GM23338 (cell line): Measurements from ENCODE around the gene CCDC188. TPM values are rescaled to one million over a fixed set of nuclear protein-coding genes. Genes with fewer than 3 reads are reported as not detected.

Source experiments
- ATAC-seq: fragments of 200-7000 bp; cut with Tn5 transposase; 3 replicates; pipeline ENCODE4 v1.9.1; 2020
- DNase-seq: peaks from one replicate; pipeline ENCODE4 v3.0.0-alpha.2; 2015; ENCODE audit warnings: low spot score
- H2AFZ ChIP-seq: fragments of 200-600 bp; sonication (generic); 2 replicates; pipeline ENCODE4 v1.8.0; 2016; ENCODE audit warnings: antibody characterized with exemption, mild to moderate bottlenecking, moderate library complexity
- H3F3A ChIP-seq: fragments of 200-600 bp; sonication (generic); replicated peaks from 2 replicates; pipeline ENCODE4 v1.8.0; 2017; ENCODE audit warnings: antibody characterized with exemption, mixed run types, low read depth
- H3K27ac ChIP-seq: fragments of 200-600 bp; sonication (generic); 2 replicates; pipeline ENCODE4 v1.6.1; 2016; ENCODE audit warnings: low read depth
- H3K27me3 ChIP-seq: fragments of 200-600 bp; sonication (generic); 2 replicates; pipeline ENCODE4 v1.8.0; 2016; ENCODE audit warnings: mild to moderate bottlenecking, mixed run types, moderate library complexity; ENCODE audit not compliant: insufficient read depth
- H3K36me3 ChIP-seq: fragments of 200-600 bp; sonication (generic); 2 replicates; pipeline ENCODE4 v1.8.0; 2016; ENCODE audit warnings: mild to moderate bottlenecking; ENCODE audit not compliant: insufficient read depth
- H3K4me1 ChIP-seq: fragments of 200-600 bp; sonication (generic); 2 replicates; pipeline ENCODE4 v1.8.0; 2016; ENCODE audit warnings: mild to moderate bottlenecking, moderate library complexity; ENCODE audit not compliant: insufficient read depth
- H3K4me2 ChIP-seq: fragments of 200-600 bp; sonication (generic); 2 replicates; pipeline ENCODE4 v1.7.1; 2017; ENCODE audit warnings: mixed run types
- H3K4me3 ChIP-seq: fragments of 200-600 bp; sonication (generic); 2 replicates; pipeline ENCODE4 v1.6.1; 2016; ENCODE audit warnings: mixed run types
- H3K79me2 ChIP-seq: fragments of 200-600 bp; sonication (generic); replicated peaks from 2 replicates; pipeline ENCODE4 v1.8.0; 2017; ENCODE audit warnings: mild to moderate bottlenecking; ENCODE audit not compliant: insufficient read depth
- H3K9me2 ChIP-seq: fragments of 200-600 bp; sonication (generic); 2 replicates; pipeline ENCODE4 v1.8.0; 2017; ENCODE audit not compliant: insufficient read depth
- H4K20me1 ChIP-seq: fragments of 200-600 bp; sonication (generic); replicated peaks from 2 replicates; pipeline ENCODE4 v1.8.0; 2017; ENCODE audit warnings: mild to moderate bottlenecking; ENCODE audit not compliant: insufficient read depth
- H3K27ac Mint-ChIP-seq: 2 replicates; pipeline ENCODE4 v1.8.0; 2020; ENCODE audit warnings: inconsistent platforms, mild to moderate bottlenecking, moderate library complexity, mixed read lengths
- H3K27me3 Mint-ChIP-seq: 3 replicates; pipeline ENCODE4 v1.8.0; 2022; ENCODE audit warnings: low read depth, mild to moderate bottlenecking, moderate library complexity, mixed read lengths, inconsistent platforms; ENCODE audit not compliant: insufficient read depth, poor library complexity
- H3K36me3 Mint-ChIP-seq: 3 replicates; pipeline ENCODE4 v1.8.0; 2021; ENCODE audit warnings: low read depth, mild to moderate bottlenecking, inconsistent platforms, moderate library complexity, mixed read lengths
- H3K4me1 Mint-ChIP-seq: 3 replicates; pipeline ENCODE4 v1.8.0; 2020; ENCODE audit warnings: mild to moderate bottlenecking, inconsistent platforms, mixed read lengths
- H3K4me3 Mint-ChIP-seq: 3 replicates; pipeline ENCODE4 v1.8.0; 2021; ENCODE audit warnings: moderate library complexity, mild to moderate bottlenecking, inconsistent platforms, mixed read lengths
- H3K9me3 Mint-ChIP-seq: 3 replicates; pipeline ENCODE4 v1.8.0; 2020; ENCODE audit warnings: moderate library complexity, mild to moderate bottlenecking, inconsistent platforms, mixed read lengths
- JUNB ChIP-seq: IDR thresholded peaks from one replicate; pipeline ENCODE4 v1.6.1; 2016; ENCODE audit warnings: antibody characterized with exemption; ENCODE audit not compliant: unreplicated experiment
- POLR2AphosphoS5 ChIP-seq: IDR thresholded peaks from 2 replicates; pipeline ENCODE4 v1.6.1; 2016; ENCODE audit warnings: antibody characterized with exemption, low read depth
- ZNF114 ChIP-seq: fragments of 250-450 bp; sonication (Bioruptor Pico); IDR thresholded peaks from 2 replicates; pipeline ENCODE4 v1.5.0; 2020; ENCODE audit warnings: mild to moderate bottlenecking, moderate library complexity
- ZNF331 ChIP-seq: fragments of 250-450 bp; sonication (Bioruptor Pico); IDR thresholded peaks from 2 replicates; pipeline ENCODE4 v1.5.0; 2020; ENCODE audit warnings: low read depth, mild to moderate bottlenecking, moderate library complexity
- polyA plus RNA-seq: library from polyadenylated mRNA; unstranded; fragments of >200 nt; fragmentation: Nextera tagmentation; extraction: Ambion mirVana; gene quantifications from 2 replicates; pipeline ENCODE4 v1.2.1, GENCODE V29; 2016
- total RNA-seq: library from RNA; depleted of rRNA; stranded (reverse); fragments of >200 nt; shearing (Covaris generic); gene quantifications from 2 replicates; pipeline ENCODE4 v1.2.3, GENCODE V29; 2014
- TF ChIP-seq, protein P1 (sequence below), 2 experiments: fragments of 200-600 bp in 1 of 2; sonication (generic) in 1 of 2; conservative IDR thresholded peaks; 2 replicates each; pipeline versions ENCODE4 v1.5.1 to v1.6.1; 2016 to 2017; ENCODE audit warnings: antibody characterized with exemption in 2 of 2, low read depth in 2 of 2, mild to moderate bottlenecking in 2 of 2, moderate library complexity in 1 of 2
- TF ChIP-seq, protein P2 (sequence below): fragments of 250-450 bp; sonication (Bioruptor Pico); IDR thresholded peaks from 2 replicates; pipeline ENCODE4 v1.5.0; 2020; ENCODE audit warnings: mild to moderate bottlenecking, moderate library complexity
- TF ChIP-seq, protein P3 (sequence below): IDR thresholded peaks from 2 replicates; pipeline ENCODE4 v1.6.1; 2016; ENCODE audit warnings: antibody characterized with exemption
- TF ChIP-seq, protein P4 (sequence below): IDR thresholded peaks from one replicate; pipeline ENCODE4 v1.6.1; 2018; ENCODE audit warnings: antibody characterized with exemption; ENCODE audit not compliant: unreplicated experiment

The CCDC188 gene
- total and polyA plus RNA-seq, 2 experiments from 2014 or later: not detected

DNA sequence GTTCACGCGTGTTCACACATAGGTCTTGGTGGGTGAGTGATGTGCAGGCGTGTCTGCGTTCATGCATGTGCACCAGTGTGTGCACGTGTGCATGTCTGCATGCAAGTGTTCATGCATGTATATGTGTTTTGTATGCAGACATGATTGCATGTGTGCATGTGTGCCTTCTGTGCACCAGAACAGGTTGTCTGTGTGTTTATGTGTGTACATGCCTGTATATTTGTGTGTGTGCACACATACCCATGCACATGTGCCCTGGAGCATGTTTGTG, 14.3 kb downstream of the CCDC188 start:
- Histone ChIP-seq H4K20me1 (no peaks in the 10 kb centered on the region; the same call in 1 of the 2 replicates), H3K4me1 (no peaks in the 10 kb centered on the region; the same call in 1 of the 2 replicates), H3K4me3 (no peak overlapping the region), H3K27me3 (no peaks in the 10 kb centered on the region), H3K27ac (no peak overlapping the region), H3K4me2 (no peak overlapping the region), H2AFZ (no peak overlapping the region), H3K79me2 (peaks cover 35% of the 10 kb centered on the region), H3F3A (no peaks in the 10 kb centered on the region), H3K36me3 (no peaks in the 10 kb centered on the region), H3K9me2 (no peaks in the 10 kb centered on the region)
- H3K27me3 Mint-ChIP-seq: peaks cover 14% of the 10 kb centered on the region
- no peaks in the 10 kb centered on the region for H3K9me3 Mint-ChIP-seq
- no peak overlapping the region for H3K4me3 Mint-ChIP-seq
- DNase-seq: no peak
- no peaks in the 10 kb centered on the region for H3K36me3 Mint-ChIP-seq
- ATAC-seq: no peak
- TF ChIP-seq ZNF114 (CRISPR knock-in tag) (no peak), ZNF331 (CRISPR knock-in tag) (no peak)
- TF ChIP-seq, protein P1, sequence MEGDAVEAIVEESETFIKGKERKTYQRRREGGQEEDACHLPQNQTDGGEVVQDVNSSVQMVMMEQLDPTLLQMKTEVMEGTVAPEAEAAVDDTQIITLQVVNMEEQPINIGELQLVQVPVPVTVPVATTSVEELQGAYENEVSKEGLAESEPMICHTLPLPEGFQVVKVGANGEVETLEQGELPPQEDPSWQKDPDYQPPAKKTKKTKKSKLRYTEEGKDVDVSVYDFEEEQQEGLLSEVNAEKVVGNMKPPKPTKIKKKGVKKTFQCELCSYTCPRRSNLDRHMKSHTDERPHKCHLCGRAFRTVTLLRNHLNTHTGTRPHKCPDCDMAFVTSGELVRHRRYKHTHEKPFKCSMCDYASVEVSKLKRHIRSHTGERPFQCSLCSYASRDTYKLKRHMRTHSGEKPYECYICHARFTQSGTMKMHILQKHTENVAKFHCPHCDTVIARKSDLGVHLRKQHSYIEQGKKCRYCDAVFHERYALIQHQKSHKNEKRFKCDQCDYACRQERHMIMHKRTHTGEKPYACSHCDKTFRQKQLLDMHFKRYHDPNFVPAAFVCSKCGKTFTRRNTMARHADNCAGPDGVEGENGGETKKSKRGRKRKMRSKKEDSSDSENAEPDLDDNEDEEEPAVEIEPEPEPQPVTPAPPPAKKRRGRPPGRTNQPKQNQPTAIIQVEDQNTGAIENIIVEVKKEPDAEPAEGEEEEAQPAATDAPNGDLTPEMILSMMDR (conservative IDR thresholded peaks at IDR 0.05; ENCODE audit: low read depth in 2 of 2): no peak
- H3K4me1 Mint-ChIP-seq: peaks cover 2% of the 10 kb centered on the region; the same call in 1 of the 3 replicates
- no peak overlapping the region for H3K27ac Mint-ChIP-seq

DNA sequence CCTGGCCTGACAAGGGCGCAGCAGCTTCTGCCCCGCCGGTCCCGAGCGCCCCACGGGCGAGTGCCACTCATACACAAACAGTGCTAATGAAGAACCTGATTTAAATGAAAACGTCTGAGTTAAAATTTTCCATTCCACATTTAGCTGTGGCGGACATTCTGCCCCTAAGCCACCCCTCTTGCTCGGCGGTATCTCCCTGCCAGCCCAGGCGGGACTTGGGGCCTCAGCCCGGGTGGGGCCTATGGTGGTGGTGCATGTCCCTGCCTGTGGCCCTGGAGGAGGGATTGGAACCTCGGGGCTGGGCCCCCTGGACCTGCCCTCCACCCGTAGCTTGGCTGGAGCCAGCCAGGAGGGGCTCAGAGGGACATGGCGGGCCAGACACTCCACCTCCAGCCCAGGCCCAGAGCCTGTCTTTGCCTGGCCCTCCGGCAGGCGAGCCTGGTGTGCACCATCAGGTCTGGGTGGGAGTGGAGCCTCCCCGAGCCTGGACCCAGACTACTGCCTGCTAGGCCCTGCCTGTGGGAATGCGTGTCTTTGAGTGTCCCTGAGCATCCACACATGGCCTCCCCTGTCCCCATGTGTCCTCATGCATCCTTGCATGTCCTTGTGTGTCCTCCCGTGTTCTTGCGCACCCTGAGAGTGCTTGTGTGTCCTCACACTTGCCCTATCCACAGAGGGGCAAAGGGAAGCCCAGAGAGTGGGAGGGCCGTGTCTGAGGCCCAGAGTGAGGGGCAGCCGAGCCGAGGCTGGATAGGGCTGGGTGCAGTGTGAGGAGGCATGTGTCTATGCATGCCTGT, 14.9 kb downstream of the CCDC188 start:
- Mint-ChIP-seq H3K36me3 (no peaks in the 10 kb centered on the region), H3K4me3 (no peak overlapping the region), H3K4me1 (peaks cover 2% of the 10 kb centered on the region; the same call in 1 of the 3 replicates), H3K9me3 (no peaks in the 10 kb centered on the region), H3K27ac (no peak overlapping the region), H3K27me3 (peaks cover 14% of the 10 kb centered on the region)
- Histone ChIP-seq H3K4me1 (no peaks in the 10 kb centered on the region; the same call in 1 of the 2 replicates), H3K9me2 (no peaks in the 10 kb centered on the region), H4K20me1 (no peaks in the 10 kb centered on the region; the same call in 1 of the 2 replicates), H2AFZ (no peak overlapping the region), H3K79me2 (peaks cover 35% of the 10 kb centered on the region), H3K4me3 (no peak overlapping the region), H3K36me3 (no peaks in the 10 kb centered on the region), H3K27ac (no peak overlapping the region), H3K27me3 (no peaks in the 10 kb centered on the region), H3K4me2 (no peak overlapping the region), H3F3A (no peaks in the 10 kb centered on the region)
- ATAC-seq (no peak), DNase-seq (no peak)
- no peak for TF ChIP-seq ZNF331 (CRISPR knock-in tag)
- TF ChIP-seq, protein P2, sequence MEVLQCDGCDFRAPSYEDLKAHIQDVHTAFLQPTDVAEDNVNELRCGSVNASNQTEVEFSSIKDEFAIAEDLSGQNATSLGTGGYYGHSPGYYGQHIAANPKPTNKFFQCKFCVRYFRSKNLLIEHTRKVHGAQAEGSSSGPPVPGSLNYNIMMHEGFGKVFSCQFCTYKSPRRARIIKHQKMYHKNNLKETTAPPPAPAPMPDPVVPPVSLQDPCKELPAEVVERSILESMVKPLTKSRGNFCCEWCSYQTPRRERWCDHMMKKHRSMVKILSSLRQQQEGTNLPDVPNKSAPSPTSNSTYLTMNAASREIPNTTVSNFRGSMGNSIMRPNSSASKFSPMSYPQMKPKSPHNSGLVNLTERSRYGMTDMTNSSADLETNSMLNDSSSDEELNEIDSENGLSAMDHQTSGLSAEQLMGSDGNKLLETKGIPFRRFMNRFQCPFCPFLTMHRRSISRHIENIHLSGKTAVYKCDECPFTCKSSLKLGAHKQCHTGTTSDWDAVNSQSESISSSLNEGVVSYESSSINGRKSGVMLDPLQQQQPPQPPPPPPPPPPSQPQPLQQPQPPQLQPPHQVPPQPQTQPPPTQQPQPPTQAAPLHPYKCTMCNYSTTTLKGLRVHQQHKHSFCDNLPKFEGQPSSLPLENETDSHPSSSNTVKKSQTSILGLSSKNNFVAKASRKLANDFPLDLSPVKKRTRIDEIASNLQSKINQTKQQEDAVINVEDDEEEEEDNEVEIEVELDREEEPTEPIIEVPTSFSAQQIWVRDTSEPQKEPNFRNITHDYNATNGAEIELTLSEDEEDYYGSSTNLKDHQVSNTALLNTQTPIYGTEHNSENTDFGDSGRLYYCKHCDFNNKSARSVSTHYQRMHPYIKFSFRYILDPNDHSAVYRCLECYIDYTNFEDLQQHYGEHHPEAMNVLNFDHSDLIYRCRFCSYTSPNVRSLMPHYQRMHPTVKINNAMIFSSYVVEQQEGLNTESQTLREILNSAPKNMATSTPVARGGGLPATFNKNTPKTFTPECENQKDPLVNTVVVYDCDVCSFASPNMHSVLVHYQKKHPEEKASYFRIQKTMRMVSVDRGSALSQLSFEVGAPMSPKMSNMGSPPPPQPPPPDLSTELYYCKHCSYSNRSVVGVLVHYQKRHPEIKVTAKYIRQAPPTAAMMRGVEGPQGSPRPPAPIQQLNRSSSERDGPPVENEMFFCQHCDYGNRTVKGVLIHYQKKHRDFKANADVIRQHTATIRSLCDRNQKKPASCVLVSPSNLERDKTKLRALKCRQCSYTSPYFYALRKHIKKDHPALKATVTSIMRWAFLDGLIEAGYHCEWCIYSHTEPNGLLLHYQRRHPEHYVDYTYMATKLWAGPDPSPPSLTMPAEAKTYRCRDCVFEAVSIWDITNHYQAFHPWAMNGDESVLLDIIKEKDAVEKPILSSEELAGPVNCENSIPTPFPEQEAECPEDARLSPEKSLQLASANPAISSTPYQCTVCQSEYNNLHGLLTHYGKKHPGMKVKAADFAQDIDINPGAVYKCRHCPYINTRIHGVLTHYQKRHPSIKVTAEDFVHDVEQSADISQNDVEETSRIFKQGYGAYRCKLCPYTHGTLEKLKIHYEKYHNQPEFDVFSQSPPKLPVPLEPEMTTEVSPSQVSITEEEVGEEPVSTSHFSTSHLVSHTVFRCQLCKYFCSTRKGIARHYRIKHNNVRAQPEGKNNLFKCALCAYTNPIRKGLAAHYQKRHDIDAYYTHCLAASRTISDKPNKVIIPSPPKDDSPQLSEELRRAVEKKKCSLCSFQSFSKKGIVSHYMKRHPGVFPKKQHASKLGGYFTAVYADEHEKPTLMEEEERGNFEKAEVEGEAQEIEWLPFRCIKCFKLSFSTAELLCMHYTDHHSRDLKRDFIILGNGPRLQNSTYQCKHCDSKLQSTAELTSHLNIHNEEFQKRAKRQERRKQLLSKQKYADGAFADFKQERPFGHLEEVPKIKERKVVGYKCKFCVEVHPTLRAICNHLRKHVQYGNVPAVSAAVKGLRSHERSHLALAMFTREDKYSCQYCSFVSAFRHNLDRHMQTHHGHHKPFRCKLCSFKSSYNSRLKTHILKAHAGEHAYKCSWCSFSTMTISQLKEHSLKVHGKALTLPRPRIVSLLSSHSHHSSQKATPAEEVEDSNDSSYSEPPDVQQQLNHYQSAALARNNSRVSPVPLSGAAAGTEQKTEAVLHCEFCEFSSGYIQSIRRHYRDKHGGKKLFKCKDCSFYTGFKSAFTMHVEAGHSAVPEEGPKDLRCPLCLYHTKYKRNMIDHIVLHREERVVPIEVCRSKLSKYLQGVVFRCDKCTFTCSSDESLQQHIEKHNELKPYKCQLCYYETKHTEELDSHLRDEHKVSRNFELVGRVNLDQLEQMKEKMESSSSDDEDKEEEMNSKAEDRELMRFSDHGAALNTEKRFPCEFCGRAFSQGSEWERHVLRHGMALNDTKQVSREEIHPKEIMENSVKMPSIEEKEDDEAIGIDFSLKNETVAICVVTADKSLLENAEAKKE (CRISPR knock-in tag): no peak
- no peak for TF ChIP-seq POLR2AphosphoS5
- TF ChIP-seq, protein P3, sequence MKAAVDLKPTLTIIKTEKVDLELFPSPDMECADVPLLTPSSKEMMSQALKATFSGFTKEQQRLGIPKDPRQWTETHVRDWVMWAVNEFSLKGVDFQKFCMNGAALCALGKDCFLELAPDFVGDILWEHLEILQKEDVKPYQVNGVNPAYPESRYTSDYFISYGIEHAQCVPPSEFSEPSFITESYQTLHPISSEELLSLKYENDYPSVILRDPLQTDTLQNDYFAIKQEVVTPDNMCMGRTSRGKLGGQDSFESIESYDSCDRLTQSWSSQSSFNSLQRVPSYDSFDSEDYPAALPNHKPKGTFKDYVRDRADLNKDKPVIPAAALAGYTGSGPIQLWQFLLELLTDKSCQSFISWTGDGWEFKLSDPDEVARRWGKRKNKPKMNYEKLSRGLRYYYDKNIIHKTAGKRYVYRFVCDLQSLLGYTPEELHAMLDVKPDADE: no peak
- no peak for TF ChIP-seq ZNF114 (CRISPR knock-in tag)
- TF ChIP-seq JUNB: no peak
- TF ChIP-seq, protein P4, sequence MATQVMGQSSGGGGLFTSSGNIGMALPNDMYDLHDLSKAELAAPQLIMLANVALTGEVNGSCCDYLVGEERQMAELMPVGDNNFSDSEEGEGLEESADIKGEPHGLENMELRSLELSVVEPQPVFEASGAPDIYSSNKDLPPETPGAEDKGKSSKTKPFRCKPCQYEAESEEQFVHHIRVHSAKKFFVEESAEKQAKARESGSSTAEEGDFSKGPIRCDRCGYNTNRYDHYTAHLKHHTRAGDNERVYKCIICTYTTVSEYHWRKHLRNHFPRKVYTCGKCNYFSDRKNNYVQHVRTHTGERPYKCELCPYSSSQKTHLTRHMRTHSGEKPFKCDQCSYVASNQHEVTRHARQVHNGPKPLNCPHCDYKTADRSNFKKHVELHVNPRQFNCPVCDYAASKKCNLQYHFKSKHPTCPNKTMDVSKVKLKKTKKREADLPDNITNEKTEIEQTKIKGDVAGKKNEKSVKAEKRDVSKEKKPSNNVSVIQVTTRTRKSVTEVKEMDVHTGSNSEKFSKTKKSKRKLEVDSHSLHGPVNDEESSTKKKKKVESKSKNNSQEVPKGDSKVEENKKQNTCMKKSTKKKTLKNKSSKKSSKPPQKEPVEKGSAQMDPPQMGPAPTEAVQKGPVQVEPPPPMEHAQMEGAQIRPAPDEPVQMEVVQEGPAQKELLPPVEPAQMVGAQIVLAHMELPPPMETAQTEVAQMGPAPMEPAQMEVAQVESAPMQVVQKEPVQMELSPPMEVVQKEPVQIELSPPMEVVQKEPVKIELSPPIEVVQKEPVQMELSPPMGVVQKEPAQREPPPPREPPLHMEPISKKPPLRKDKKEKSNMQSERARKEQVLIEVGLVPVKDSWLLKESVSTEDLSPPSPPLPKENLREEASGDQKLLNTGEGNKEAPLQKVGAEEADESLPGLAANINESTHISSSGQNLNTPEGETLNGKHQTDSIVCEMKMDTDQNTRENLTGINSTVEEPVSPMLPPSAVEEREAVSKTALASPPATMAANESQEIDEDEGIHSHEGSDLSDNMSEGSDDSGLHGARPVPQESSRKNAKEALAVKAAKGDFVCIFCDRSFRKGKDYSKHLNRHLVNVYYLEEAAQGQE: no peak
